ENCODE data around the gene BACE1.
"Not testable (repeated sequence)": the region's sequence is repeated elsewhere in the genome, so short reads cannot be mapped to it uniquely, and the experiment has no call there.

BACE1 gene

DNA sequence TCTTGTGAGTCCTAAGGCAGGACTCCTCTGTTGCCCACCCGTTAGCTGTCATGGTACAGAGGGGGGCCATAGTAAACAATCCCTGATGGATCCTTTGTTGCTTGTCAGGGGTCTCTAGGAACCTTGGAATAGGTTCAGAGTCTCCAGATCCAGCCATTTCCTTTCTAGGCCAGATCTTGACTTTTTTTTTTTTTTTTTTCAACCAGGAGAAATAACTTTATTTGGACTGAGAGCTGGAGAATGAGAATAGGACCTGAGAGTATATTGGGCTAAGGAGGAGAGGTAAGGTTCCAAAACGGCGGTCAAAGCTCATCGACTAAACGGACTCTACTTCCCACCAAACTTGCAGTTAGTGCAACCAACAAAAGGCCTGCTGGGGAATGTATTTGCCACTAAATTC is 19.3 kb upstream of the BACE1 start:
- 92% methylated on average over 2 of the region's 5 CpGs for WGBS (ENCODE audit: insufficient coverage)
- CTCF ChIA-PET, result interaction anchor here (1.3 kb wide), 1 partner anchor 105 kb away, joined by 3 read pairs; no protein-coding TSS in a partner anchor
- DNase-seq, result no peak
- POLR2A ChIA-PET, result no interaction called here
- peaks cover 0 to 5% (median 4%) of the 10 kb centered on the region in 4 experiments for H3K4me1 ChIP-seq (ENCODE audit: control extremely low read depth in 1 of 4, control insufficient read depth in 4 of 4, insufficient read depth in 4 of 4, low read length in 3 of 4)
- H3K27ac ChIP-seq (ENCODE audit: insufficient read depth in 1 of 2, low read depth in 1 of 2, low read length in 2 of 2, poor library complexity in 1 of 2, severe bottlenecking in 2 of 2), result no peak overlapping the region
- no peak overlapping the region for H3K4me3 ChIP-seq (ENCODE audit: control insufficient read depth in 1 of 7, extremely low read depth in 1 of 7, insufficient read depth in 4 of 7, low read depth in 2 of 7, low read length in 6 of 7)
- no peaks in the 10 kb centered on the region for H3K27me3 ChIP-seq (replicated peaks in 2 of 5; ENCODE audit: control insufficient read depth in 4 of 5, insufficient read depth in 5 of 5, low read length in 4 of 5)
- H3K9me3 ChIP-seq (ENCODE audit: control extremely low read depth in 1 of 5, control insufficient read depth in 4 of 5, insufficient read depth in 2 of 5, low read depth in 1 of 5, low read length in 4 of 5), result no peaks in the 10 kb centered on the region
- peaks cover 0 to 15% (median 4%) of the 10 kb centered on the region in 4 experiments for H3K36me3 ChIP-seq (ENCODE audit: control insufficient read depth in 4 of 4, insufficient read depth in 4 of 4, low read length in 3 of 4)

DNA sequence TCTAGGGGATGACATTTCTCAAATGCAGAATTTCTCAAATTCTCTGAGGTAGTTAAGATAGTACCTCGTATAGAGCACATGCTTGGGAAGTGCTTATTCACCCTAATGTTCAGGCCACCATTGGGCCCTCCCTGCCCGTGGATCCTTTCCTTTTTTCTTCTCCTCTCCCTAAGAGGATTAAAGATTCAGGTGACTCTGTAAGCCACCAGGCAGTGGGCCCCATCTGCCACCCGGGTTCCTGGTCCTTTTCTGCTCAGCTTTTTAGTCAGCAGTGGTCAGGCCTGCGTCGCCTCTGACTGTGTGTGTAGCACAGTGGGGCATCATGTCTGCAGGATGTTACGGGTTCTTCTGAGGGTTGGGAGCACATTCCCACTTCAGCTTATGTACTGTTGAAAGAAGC is 18.8 kb upstream of the BACE1 start:
- POLR2A ChIA-PET, result no interaction called here
- DNase-seq, result no peak
- H3K9me3 ChIP-seq (ENCODE audit: control extremely low read depth in 1 of 5, control insufficient read depth in 4 of 5, insufficient read depth in 2 of 5, low read depth in 1 of 5, low read length in 4 of 5), result no peaks in the 10 kb centered on the region
- H3K27ac ChIP-seq (ENCODE audit: insufficient read depth in 1 of 2, low read depth in 1 of 2, low read length in 2 of 2, poor library complexity in 1 of 2, severe bottlenecking in 2 of 2), result no peak overlapping the region
- CTCF ChIA-PET, result interaction anchor here (1.3 kb wide), 1 partner anchor 104 kb away, joined by 3 read pairs; no protein-coding TSS in a partner anchor
- H3K4me1 ChIP-seq (ENCODE audit: control extremely low read depth in 1 of 4, control insufficient read depth in 4 of 4, insufficient read depth in 4 of 4, low read length in 3 of 4), result peaks cover 0 to 5% (median 4%) of the 10 kb centered on the region in 4 experiments
- H3K4me3 ChIP-seq (ENCODE audit: control insufficient read depth in 1 of 7, extremely low read depth in 1 of 7, insufficient read depth in 4 of 7, low read depth in 2 of 7, low read length in 6 of 7), result no peak overlapping the region
- no peaks in the 10 kb centered on the region for H3K27me3 ChIP-seq (replicated peaks in 2 of 5; ENCODE audit: control insufficient read depth in 4 of 5, insufficient read depth in 5 of 5, low read length in 4 of 5)
- peaks cover 0 to 12% (median 4%) of the 10 kb centered on the region in 4 experiments for H3K36me3 ChIP-seq (ENCODE audit: control insufficient read depth in 4 of 4, insufficient read depth in 4 of 4, low read length in 3 of 4)
- 98% methylated on average over 5 of the region's 6 CpGs for WGBS (ENCODE audit: insufficient coverage)

DNA sequence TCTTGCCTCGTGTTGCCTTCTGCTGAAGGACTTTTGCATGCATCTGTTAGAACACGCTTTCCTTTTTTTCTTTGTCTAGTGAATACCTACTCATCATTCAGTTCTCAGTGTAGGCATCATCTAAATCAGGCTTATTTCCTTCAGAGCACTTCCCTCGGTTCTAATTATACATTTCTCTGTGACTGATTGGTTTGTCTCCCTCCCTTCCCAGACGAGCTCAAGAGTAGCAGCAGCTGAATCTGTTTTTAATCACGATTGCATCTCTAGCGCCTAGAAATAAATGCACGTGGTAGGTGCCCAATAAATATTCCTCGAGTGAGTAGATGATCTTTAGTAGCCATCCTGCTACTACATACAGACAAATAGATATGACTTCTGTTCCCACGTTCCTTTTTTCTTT is 17.9 kb upstream of the BACE1 start:
- peaks cover 0 to 8% (median 3%) of the 10 kb centered on the region in 4 experiments for H3K36me3 ChIP-seq (ENCODE audit: control insufficient read depth in 4 of 4, insufficient read depth in 4 of 4, low read length in 3 of 4)
- no peak overlapping the region for H3K4me3 ChIP-seq (ENCODE audit: control insufficient read depth in 1 of 7, extremely low read depth in 1 of 7, insufficient read depth in 4 of 7, low read depth in 2 of 7, low read length in 6 of 7)
- H3K4me1 ChIP-seq (ENCODE audit: control extremely low read depth in 1 of 4, control insufficient read depth in 4 of 4, insufficient read depth in 4 of 4, low read length in 3 of 4), result peaks cover 0 to 10% (median 5%) of the 10 kb centered on the region in 4 experiments
- ChIA-PET POLR2A (no interaction called here), CTCF (interaction anchor here (0.8 to 1.4 kb wide), 2 partner anchors 8 to 24 kb away, joined by 4 to 5 read pairs; no protein-coding TSS in a partner anchor)
- DNase-seq, result no peak
- no peak overlapping the region for H3K27ac ChIP-seq (ENCODE audit: insufficient read depth in 1 of 2, low read depth in 1 of 2, low read length in 2 of 2, poor library complexity in 1 of 2, severe bottlenecking in 2 of 2)
- WGBS (ENCODE audit: insufficient coverage), result 95% methylated on average over 8 of the region's 9 CpGs
- no peaks in the 10 kb centered on the region for H3K9me3 ChIP-seq (ENCODE audit: control extremely low read depth in 1 of 5, control insufficient read depth in 4 of 5, insufficient read depth in 2 of 5, low read depth in 1 of 5, low read length in 4 of 5)
- no peaks in the 10 kb centered on the region for H3K27me3 ChIP-seq (replicated peaks in 2 of 5; ENCODE audit: control insufficient read depth in 4 of 5, insufficient read depth in 5 of 5, low read length in 4 of 5)

DNA sequence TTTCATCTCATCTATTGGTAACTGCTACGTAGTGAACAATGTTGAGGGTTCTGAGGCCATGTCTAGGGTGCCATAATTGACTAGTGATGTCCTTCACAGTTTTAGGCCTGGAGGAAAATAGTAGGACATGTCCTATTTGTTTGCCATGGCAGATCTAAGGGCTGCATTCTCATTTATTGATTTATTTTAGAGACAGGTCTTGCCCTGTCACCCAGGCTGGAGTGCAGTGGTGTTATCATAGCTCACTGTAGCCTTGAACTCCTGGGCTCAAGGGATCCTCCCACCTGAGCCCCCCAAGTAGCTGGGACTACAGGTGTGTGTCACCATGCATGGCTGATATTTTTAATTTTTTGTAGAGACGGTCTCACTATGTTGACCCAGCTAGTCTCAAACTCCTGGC is 16.8 kb upstream of the BACE1 start:
- Histone ChIP-seq H3K36me3 (ENCODE audit: control insufficient read depth in 4 of 4, insufficient read depth in 4 of 4, low read length in 3 of 4) (peaks cover 0 to 4% (median 1%) of the 10 kb centered on the region in 4 experiments), H3K4me1 (ENCODE audit: control extremely low read depth in 1 of 4, control insufficient read depth in 4 of 4, insufficient read depth in 4 of 4, low read length in 3 of 4) (peaks cover 0 to 16% (median 10%) of the 10 kb centered on the region in 4 experiments), H3K4me3 (ENCODE audit: control insufficient read depth in 1 of 7, extremely low read depth in 1 of 7, insufficient read depth in 4 of 7, low read depth in 2 of 7, low read length in 6 of 7) (no peak overlapping the region), H3K9me3 (ENCODE audit: control extremely low read depth in 1 of 5, control insufficient read depth in 4 of 5, insufficient read depth in 2 of 5, low read depth in 1 of 5, low read length in 4 of 5) (no peaks in the 10 kb centered on the region), H3K27ac (ENCODE audit: insufficient read depth in 1 of 2, low read depth in 1 of 2, low read length in 2 of 2, poor library complexity in 1 of 2, severe bottlenecking in 2 of 2) (no peak overlapping the region), H3K27me3 (replicated peaks in 2 of 5; ENCODE audit: control insufficient read depth in 4 of 5, insufficient read depth in 5 of 5, low read length in 4 of 5) (no peaks in the 10 kb centered on the region)
- ChIA-PET CTCF (interaction anchor here (1.4 to 1.9 kb wide), 2 partner anchors 9 to 14 kb away, joined by 5 to 6 read pairs; no protein-coding TSS in a partner anchor), POLR2A (no interaction called here)
- 100% methylated on average over 2 of the region's 2 CpGs for WGBS (ENCODE audit: insufficient coverage)
- no peak for DNase-seq

DNA sequence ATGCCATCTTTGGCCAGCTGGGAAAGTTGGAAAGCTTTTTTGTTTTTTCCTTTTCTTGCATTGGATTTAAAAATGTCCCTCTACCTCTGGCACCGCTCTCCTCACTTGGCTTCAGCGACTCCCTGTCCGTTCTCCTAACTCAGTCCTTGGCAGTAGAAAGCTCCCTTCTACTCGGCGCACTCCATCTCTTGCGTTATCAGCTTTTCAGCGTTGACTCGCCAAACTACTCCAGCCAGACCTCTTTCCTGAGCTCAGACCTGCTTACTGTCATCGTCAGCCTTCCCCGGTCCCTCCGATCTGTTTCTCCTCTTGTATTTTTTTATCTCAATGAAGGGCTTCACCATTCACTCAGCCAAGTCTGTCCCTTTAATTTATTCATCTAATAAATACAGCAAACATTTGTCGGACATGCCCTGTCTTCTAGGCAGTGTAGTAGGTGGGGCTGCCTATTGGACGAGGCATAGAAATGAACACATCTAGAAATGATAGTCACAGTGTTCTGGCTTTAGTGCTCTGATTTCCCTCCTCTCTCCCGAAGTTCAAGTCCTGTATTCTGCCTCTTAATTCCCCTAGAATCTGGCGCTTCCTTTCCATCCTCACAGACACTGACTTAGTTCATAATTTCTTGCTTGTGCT is 12.4 kb upstream of the BACE1 start:
- Histone ChIP-seq H3K27ac (ENCODE audit: insufficient read depth in 1 of 2, low read depth in 1 of 2, low read length in 2 of 2, poor library complexity in 1 of 2, severe bottlenecking in 2 of 2) (peak overlapping the region; percentile 66 to 79), H3K9me3 (ENCODE audit: control extremely low read depth in 1 of 5, control insufficient read depth in 4 of 5, insufficient read depth in 2 of 5, low read depth in 1 of 5, low read length in 4 of 5) (no peaks in the 10 kb centered on the region), H3K4me3 (ENCODE audit: control insufficient read depth in 1 of 7, extremely low read depth in 1 of 7, insufficient read depth in 4 of 7, low read depth in 2 of 7, low read length in 6 of 7) (peak overlapping the region; percentile 69 to 89 (median 81)), H3K4me1 (ENCODE audit: control extremely low read depth in 1 of 4, control insufficient read depth in 4 of 4, insufficient read depth in 4 of 4, low read length in 3 of 4) (peaks cover 0 to 12% (median 6%) of the 10 kb centered on the region in 4 experiments), H3K36me3 (ENCODE audit: control insufficient read depth in 4 of 4, insufficient read depth in 4 of 4, low read length in 3 of 4) (no peaks in the 10 kb centered on the region), H3K27me3 (replicated peaks in 2 of 5; ENCODE audit: control insufficient read depth in 4 of 5, insufficient read depth in 5 of 5, low read length in 4 of 5) (no peaks in the 10 kb centered on the region)
- ChIA-PET POLR2A (no interaction called here), CTCF (no interaction called here)
- peak; percentile 13 to 47 (median 34) for DNase-seq
- 15% methylated on average over 15 of the region's 15 CpGs for WGBS (ENCODE audit: insufficient coverage)

DNA sequence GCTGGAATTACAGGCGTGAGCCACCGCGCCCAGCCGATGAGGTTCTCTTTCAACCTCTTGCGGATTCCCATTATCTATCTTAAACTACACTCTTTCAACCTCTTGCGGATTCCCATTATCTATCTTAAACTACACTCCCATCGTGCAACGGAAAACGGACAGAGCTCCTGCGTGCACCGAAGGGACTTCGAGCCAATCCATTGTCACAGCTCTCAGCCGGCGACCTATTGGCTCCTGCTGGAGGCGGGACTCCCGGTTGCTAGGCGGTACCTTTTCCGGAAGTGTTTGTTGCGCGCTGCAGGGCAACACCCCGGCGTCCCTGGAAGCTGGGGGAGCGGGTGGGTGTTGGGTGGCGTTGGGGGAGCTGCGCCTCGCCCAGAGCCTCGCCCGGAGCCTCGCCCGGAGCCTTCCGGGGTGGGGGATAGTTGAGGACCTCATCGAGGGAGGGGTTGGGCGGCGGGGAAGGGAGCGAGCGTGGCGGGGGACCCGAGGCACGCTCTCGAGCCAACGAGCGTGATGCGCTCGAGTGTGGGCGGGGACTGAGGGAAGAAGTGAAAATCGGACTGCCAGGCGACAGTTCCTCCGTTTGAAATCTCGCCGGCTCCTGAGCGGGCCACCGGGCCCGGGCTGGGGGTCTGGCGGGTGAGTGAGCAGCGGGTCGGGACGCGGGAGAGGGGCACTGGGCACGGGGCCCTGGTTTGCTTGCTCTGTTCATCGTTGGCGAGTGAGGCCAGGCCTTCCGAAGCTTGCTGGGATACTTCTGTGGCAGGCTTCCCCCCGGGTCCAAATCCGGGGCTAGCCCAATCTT is 11.7 kb upstream of the BACE1 start, which contains the start of gene CEP164:
CEP164 (plus strand) TSS at position 288 of the 808 bp plus-strand sequence. CDS start 10,733 bp downstream, outside the sequence.
- peak; percentile 95 to 98 (median 97) for DNase-seq
- ChIA-PET CTCF (interaction anchor here (1.8 kb wide), 1 partner anchor 11 kb away, joined by 5 read pairs; no protein-coding TSS in a partner anchor), POLR2A (no interaction called here)
- peak within 1 kb of the TSS; percentile 69 to 89 (median 81) for H3K4me3 ChIP-seq (ENCODE audit: control insufficient read depth in 1 of 7, extremely low read depth in 1 of 7, insufficient read depth in 4 of 7, low read depth in 2 of 7, low read length in 6 of 7)
- no peaks in the 10 kb centered on the region for H3K27me3 ChIP-seq (replicated peaks in 2 of 5; ENCODE audit: control insufficient read depth in 4 of 5, insufficient read depth in 5 of 5, low read length in 4 of 5)
- peak within 1 kb of the TSS; percentile 66 to 79 for H3K27ac ChIP-seq (ENCODE audit: insufficient read depth in 1 of 2, low read depth in 1 of 2, low read length in 2 of 2, poor library complexity in 1 of 2, severe bottlenecking in 2 of 2)
- under 1% methylated on average over 63 of the region's 64 CpGs for WGBS (ENCODE audit: insufficient coverage)
- no peaks in the 10 kb centered on the region for H3K9me3 ChIP-seq (ENCODE audit: control extremely low read depth in 1 of 5, control insufficient read depth in 4 of 5, insufficient read depth in 2 of 5, low read depth in 1 of 5, low read length in 4 of 5)
- no peaks in the 10 kb centered on the region for H3K36me3 ChIP-seq (ENCODE audit: control insufficient read depth in 4 of 4, insufficient read depth in 4 of 4, low read length in 3 of 4)
- H3K4me1 ChIP-seq (ENCODE audit: control extremely low read depth in 1 of 4, control insufficient read depth in 4 of 4, insufficient read depth in 4 of 4, low read length in 3 of 4), result peaks cover 0 to 12% (median 6%) of the 10 kb centered on the region in 4 experiments

DNA sequence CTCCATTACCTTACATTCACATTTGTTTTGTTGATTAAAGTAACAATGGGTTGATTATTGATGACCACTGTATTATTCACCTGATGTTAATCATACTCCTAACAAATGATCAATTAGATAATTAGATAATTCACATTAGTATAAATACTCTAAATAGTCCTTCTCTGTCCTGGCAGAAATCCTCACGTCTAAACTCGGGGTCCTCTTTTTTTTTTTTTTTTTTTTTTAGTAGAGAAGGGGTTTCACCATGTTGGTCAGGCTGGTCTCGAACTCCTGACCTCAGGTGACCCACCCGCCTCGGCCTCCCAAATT is 11.2 kb upstream of the BACE1 start:
- DNase-seq; H3K36me3 ChIP-seq (ENCODE audit: control insufficient read depth in 4 of 4, insufficient read depth in 4 of 4, low read length in 3 of 4); H3K9me3 ChIP-seq (ENCODE audit: control extremely low read depth in 1 of 5, control insufficient read depth in 4 of 5, insufficient read depth in 2 of 5, low read depth in 1 of 5, low read length in 4 of 5); H3K27me3 ChIP-seq (replicated peaks in 2 of 5; ENCODE audit: control insufficient read depth in 4 of 5, insufficient read depth in 5 of 5, low read length in 4 of 5); H3K27ac ChIP-seq (ENCODE audit: insufficient read depth in 1 of 2, low read depth in 1 of 2, low read length in 2 of 2, poor library complexity in 1 of 2, severe bottlenecking in 2 of 2); POLR2A ChIA-PET: not testable (repeated sequence)
- CTCF ChIA-PET, result interaction anchor here (1.8 kb wide), 1 partner anchor 10 kb away, joined by 5 read pairs; no protein-coding TSS in a partner anchor
- Histone ChIP-seq H3K4me3 (ENCODE audit: control insufficient read depth in 1 of 7, extremely low read depth in 1 of 7, insufficient read depth in 4 of 7, low read depth in 2 of 7, low read length in 6 of 7) (peak overlapping the region in 5 of 7 experiments; percentile 69 to 89 (median 81)), H3K4me1 (ENCODE audit: control extremely low read depth in 1 of 4, control insufficient read depth in 4 of 4, insufficient read depth in 4 of 4, low read length in 3 of 4) (peaks cover 0 to 12% (median 6%) of the 10 kb centered on the region in 4 experiments)
- whole genome bisulfite sequencing (ENCODE audit: insufficient coverage), result 24% methylated on average over 3 of the region's 5 CpGs
